ENCODE data around the gene NCAPG2. TPM values are rescaled to one million over a fixed set of nuclear protein-coding genes. Genes with fewer than 3 reads are reported as not detected.

The NCAPG2 gene
- total RNA-seq, 2 experiments from 2014 or later, result 61.8 to 111 TPM

DNA sequence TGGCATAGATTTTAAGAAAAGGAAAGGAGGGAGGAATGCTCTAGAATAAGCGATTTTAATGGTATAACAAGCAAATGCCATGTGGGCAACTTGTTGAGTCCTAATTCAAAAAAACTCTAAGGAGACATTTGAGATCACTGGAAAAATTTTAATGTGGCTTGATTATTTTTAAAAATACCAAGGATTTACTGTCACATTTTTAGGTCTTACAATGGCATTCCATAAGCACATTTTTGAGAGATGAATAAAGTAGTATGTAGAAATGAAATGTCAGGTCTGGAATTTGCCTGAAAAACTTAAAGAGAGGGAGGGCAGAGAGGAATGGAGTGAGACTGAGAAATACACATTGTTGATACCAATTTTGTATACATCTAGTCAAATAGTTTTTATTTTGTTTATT, 20.3 kb downstream of the NCAPG2 start:
- Histone ChIP-seq H3K79me2 (ENCODE audit: insufficient read depth, low read depth, low read length) (no peaks in the 10 kb centered on the region), H3K4me3 (ENCODE audit: low read depth, low read length, poor library complexity, severe bottlenecking) (no peak overlapping the region), H4K20me1 (ENCODE audit: insufficient read depth, low read length) (no peaks in the 10 kb centered on the region), H3K27ac (ENCODE audit: low read depth, low read length, poor library complexity, severe bottlenecking) (no peak overlapping the region), H3K9me2 (ENCODE audit: insufficient read depth, low read length) (no peaks in the 10 kb centered on the region), H3K4me2 (ENCODE audit: low read length) (no peak overlapping the region), H3K4me1 (ENCODE audit: insufficient read depth, low read length, poor library complexity, severe bottlenecking) (no peaks in the 10 kb centered on the region), H3K36me3 (ENCODE audit: insufficient read depth, low read length) (peaks cover 99% of the 10 kb centered on the region), H2AFZ (ENCODE audit: low read length) (no peak overlapping the region), H3K9me3 (ENCODE audit: low read length) (no peaks in the 10 kb centered on the region)
- TF ChIP-seq, protein P1, sequence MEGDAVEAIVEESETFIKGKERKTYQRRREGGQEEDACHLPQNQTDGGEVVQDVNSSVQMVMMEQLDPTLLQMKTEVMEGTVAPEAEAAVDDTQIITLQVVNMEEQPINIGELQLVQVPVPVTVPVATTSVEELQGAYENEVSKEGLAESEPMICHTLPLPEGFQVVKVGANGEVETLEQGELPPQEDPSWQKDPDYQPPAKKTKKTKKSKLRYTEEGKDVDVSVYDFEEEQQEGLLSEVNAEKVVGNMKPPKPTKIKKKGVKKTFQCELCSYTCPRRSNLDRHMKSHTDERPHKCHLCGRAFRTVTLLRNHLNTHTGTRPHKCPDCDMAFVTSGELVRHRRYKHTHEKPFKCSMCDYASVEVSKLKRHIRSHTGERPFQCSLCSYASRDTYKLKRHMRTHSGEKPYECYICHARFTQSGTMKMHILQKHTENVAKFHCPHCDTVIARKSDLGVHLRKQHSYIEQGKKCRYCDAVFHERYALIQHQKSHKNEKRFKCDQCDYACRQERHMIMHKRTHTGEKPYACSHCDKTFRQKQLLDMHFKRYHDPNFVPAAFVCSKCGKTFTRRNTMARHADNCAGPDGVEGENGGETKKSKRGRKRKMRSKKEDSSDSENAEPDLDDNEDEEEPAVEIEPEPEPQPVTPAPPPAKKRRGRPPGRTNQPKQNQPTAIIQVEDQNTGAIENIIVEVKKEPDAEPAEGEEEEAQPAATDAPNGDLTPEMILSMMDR (conservative IDR thresholded peaks at IDR 0.05; ENCODE audit: low read length), result no peak
- no peak for TF ChIP-seq EZH2phosphoT487 (IDR thresholded peaks at IDR 0.05; ENCODE audit: borderline replicate concordance, low read depth, low read length)
- no TSS peak for BruUV-seq (replicated peaks)
- ChIA-PET POLR2A (no interaction called here), CTCF (ENCODE audit: unreplicated experiment) (no interaction called here)
- DNase-seq (ENCODE audit: low spot score), result no peak
- intact Hi-C loops (cut with micrococcal nuclease; ENCODE audit: unreplicated experiment), result no loop called here

DNA sequence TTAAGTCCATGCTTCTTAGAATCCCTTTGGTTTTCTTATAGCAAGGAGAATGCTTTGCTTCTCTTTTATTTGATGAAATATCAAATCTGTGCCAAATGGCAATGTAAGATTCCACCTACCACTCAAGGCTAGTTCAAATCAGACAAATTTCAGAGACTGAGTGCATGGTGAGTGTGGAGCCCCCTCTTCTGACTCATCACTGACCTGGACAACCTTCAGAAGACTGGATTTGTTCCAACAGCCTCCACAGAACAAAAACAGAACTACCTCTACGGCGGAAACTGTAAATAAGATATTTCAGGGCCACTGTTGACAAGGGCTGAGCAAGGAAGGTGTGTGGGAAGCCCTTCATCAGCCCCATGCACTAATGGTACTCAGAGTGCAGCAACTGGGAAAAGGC, 21.1 kb downstream of the NCAPG2 start:
- no peak for DNase-seq (ENCODE audit: low spot score)
- no peak for TF ChIP-seq EZH2phosphoT487 (IDR thresholded peaks at IDR 0.05; ENCODE audit: borderline replicate concordance, low read depth, low read length)
- TF ChIP-seq, protein P1 (conservative IDR thresholded peaks at IDR 0.05; ENCODE audit: low read length), result no peak
- Histone ChIP-seq H3K9me2 (ENCODE audit: insufficient read depth, low read length) (no peaks in the 10 kb centered on the region), H3K79me2 (ENCODE audit: insufficient read depth, low read depth, low read length) (no peaks in the 10 kb centered on the region), H3K36me3 (ENCODE audit: insufficient read depth, low read length) (peaks cover 100% of the 10 kb centered on the region), H3K4me3 (ENCODE audit: low read depth, low read length, poor library complexity, severe bottlenecking) (no peak overlapping the region), H3K9me3 (ENCODE audit: low read length) (no peaks in the 10 kb centered on the region), H3K27ac (ENCODE audit: low read depth, low read length, poor library complexity, severe bottlenecking) (no peak overlapping the region), H3K4me2 (ENCODE audit: low read length) (no peak overlapping the region), H2AFZ (ENCODE audit: low read length) (no peak overlapping the region), H3K4me1 (ENCODE audit: insufficient read depth, low read length, poor library complexity, severe bottlenecking) (no peaks in the 10 kb centered on the region), H4K20me1 (ENCODE audit: insufficient read depth, low read length) (no peaks in the 10 kb centered on the region)
- BruUV-seq (replicated peaks), result no TSS peak
- ChIA-PET POLR2A (no interaction called here), CTCF (ENCODE audit: unreplicated experiment) (no interaction called here)
- intact Hi-C loops (cut with micrococcal nuclease; ENCODE audit: unreplicated experiment), result no loop called here

DNA sequence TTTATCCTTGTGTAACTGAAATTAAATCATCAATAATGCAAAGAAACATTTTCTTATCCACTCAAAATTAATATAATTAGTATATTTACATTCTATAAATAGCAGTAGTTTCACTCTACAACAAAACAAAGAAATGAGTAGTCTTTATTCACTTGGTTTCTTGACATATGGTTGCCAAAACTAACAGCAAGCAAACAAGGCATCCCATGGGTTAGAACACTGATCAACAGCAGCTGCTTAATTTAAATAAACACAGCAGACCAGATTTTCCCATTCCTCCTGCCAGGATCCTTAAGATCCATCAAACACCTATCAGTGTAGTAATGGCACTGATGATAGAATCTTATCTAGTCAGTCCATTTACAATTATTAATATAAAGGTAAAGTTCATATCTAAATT, 22.1 kb downstream of the NCAPG2 start:
- intact Hi-C loops (cut with micrococcal nuclease; ENCODE audit: unreplicated experiment), result no loop called here
- ChIA-PET CTCF (ENCODE audit: unreplicated experiment) (no interaction called here), POLR2A (interaction anchor here (1.2 kb wide), 1 partner anchor 111 kb away, joined by 4 read pairs; no protein-coding TSS in a partner anchor)
- TF ChIP-seq EZH2phosphoT487 (IDR thresholded peaks at IDR 0.05; ENCODE audit: borderline replicate concordance, low read depth, low read length), result no peak
- TF ChIP-seq, protein P1 (conservative IDR thresholded peaks at IDR 0.05; ENCODE audit: low read length), result no peak
- Histone ChIP-seq H3K36me3 (ENCODE audit: insufficient read depth, low read length) (peaks cover 99% of the 10 kb centered on the region), H3K27ac (ENCODE audit: low read depth, low read length, poor library complexity, severe bottlenecking) (no peak overlapping the region), H3K79me2 (ENCODE audit: insufficient read depth, low read depth, low read length) (no peaks in the 10 kb centered on the region), H3K9me3 (ENCODE audit: low read length) (no peaks in the 10 kb centered on the region), H2AFZ (ENCODE audit: low read length) (no peak overlapping the region), H4K20me1 (ENCODE audit: insufficient read depth, low read length) (no peaks in the 10 kb centered on the region), H3K9me2 (ENCODE audit: insufficient read depth, low read length) (no peaks in the 10 kb centered on the region), H3K4me2 (ENCODE audit: low read length) (no peak overlapping the region), H3K4me3 (ENCODE audit: low read depth, low read length, poor library complexity, severe bottlenecking) (no peak overlapping the region), H3K4me1 (ENCODE audit: insufficient read depth, low read length, poor library complexity, severe bottlenecking) (no peaks in the 10 kb centered on the region)
- BruUV-seq (replicated peaks), result no TSS peak
- DNase-seq (ENCODE audit: low spot score), result no peak
